ENCODE measurements around the gene DDX42. TPM values are rescaled to one million over a fixed set of nuclear protein-coding genes. Genes with fewer than 3 reads are reported as not detected.
"Not testable (repeated sequence)": the region's sequence is repeated elsewhere in the genome, so short reads cannot be mapped to it uniquely, and the experiment has no call there.

Gene DDX42
- total RNA-seq, 4 donors from 2014 or later: 106 to 154 (median 123) TPM

DNA sequence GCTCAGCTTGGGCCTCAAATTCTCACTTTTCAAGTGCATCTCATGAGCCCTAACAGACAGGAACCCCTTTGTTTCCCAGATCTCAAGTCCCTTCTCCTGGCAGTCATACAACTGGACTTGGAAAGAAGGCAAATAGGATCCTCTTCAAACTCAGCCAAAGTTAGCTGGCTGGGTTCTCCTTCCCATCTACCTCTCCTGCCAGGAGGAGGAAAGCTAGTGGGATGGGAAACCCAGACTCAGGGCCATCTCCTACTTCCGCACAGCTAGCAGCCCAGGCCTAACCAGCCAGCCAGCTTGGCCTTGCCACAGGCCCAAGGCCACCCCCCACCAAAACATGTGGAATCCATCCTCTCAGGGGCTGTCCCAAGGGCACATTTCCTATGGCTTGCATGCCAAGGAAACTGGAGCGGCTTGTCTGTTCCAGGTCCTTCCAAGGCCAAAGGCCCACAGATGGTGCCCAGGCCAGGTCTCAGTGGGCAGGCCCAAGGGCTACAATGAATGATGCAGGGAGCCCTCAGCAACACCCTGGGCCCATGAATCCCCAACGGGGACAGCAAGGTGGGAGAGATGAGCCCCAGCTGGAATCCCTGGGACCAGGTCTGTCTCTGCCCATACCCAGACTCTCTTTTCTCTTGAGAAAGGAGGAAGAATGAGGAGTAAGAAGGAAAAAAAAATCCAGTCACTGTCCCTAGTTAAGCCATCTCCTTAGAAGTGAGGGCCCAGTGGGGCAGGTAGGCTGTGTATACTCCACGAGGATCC lies 66.8 kb downstream of the DDX42 start:
- Histone ChIP-seq H3K36me3 (peaks cover 0 to 16% (median 4%) of the 10 kb centered on the region in 3 donors), H3K9me3 (no peaks in the 10 kb centered on the region), H3K4me1 (peaks cover 8 to 63% (median 46%) of the 10 kb centered on the region in 4 donors), H3K4me3 (peak overlapping the region; percentile 78 to 95 (median 88)), H3K27ac (peak overlapping the region; percentile 89 to 98 (median 94)), H3K27me3 (no peaks in the 10 kb centered on the region)
- peak in 1 of 2 donors; percentile 63 for DNase-seq (ENCODE audit: low spot score in 2 of 2)
- 43 to 61% methylated on average over 4 of the region's 4 CpGs for WGBS, 2 donors
- TF ChIP-seq POLR2A (IDR thresholded peaks at IDR 0.05): peak in 1 of 2 donors; percentile 15
- TF ChIP-seq, protein P1, sequence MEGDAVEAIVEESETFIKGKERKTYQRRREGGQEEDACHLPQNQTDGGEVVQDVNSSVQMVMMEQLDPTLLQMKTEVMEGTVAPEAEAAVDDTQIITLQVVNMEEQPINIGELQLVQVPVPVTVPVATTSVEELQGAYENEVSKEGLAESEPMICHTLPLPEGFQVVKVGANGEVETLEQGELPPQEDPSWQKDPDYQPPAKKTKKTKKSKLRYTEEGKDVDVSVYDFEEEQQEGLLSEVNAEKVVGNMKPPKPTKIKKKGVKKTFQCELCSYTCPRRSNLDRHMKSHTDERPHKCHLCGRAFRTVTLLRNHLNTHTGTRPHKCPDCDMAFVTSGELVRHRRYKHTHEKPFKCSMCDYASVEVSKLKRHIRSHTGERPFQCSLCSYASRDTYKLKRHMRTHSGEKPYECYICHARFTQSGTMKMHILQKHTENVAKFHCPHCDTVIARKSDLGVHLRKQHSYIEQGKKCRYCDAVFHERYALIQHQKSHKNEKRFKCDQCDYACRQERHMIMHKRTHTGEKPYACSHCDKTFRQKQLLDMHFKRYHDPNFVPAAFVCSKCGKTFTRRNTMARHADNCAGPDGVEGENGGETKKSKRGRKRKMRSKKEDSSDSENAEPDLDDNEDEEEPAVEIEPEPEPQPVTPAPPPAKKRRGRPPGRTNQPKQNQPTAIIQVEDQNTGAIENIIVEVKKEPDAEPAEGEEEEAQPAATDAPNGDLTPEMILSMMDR (IDR thresholded peaks at IDR 0.05): no peak
- TF ChIP-seq EP300 (IDR thresholded peaks at IDR 0.05): peak in 1 of 2 donors; percentile 32

DNA sequence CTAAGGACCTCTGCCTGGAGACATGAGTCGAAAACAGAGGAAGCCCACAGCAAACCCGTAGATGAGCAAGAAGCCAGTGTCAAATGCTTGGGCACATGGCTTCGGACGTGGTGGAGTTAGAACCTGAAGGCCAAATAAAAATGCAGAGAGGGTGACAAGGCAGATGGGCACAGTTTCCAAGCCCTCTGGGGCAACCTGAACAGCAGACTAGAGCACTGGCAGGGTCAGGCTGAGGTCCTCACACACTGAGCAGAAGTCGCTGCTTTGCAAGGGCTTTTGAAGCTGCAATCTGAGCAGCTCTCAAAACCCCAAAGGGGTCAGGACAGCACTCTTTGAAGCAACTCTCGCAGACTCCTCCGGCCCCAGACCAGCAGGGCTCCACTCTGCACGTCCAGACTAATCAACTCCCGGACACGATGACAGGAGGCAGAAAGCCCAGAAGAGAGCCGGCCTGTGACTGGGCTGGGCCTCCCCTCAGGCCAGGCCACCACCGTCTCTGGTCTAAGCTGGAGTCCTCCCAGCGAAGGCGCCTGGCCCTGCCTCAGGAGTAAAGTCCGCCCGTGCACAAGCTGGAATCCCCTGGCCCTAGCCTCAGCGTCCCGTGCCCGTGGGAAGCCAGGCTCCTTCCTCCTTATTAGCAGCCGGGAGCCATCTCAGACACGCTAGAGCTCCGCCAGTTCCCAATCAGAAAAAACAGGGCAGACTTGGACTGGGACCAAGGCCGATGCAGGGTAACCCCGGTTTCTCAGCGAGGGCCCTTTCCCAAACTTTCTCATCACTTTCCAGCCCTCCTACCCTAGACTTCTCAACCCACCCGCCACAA lies 67.6 kb downstream of the DDX42 start:
- peaks cover 8 to 62% (median 46%) of the 10 kb centered on the region in 4 donors for H3K4me1 ChIP-seq

DNA sequence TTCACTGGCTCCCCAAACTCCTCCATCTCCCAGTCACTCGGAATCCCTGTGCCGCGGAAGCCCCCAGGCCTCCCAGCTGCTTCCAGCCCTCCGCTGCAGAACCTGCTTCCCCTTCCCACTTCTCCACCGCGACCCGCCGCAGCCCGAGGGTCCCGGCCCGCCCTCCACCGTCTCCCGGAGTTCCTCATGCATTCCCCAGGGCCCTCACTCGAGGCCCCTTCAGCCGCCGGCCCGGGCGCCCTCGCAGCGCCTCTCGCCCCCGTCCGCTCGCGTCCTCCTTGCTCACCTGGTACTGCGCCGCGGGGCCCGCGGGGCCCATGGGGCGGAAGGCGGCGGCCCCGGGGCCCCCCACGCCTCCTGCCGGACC lies 68.2 kb downstream of the DDX42 start:
- Histone ChIP-seq H3K4me3 (peak overlapping the region; percentile 78 to 95 (median 88)), H3K36me3 (peaks cover 0 to 4% (median 0%) of the 10 kb centered on the region in 3 donors), H3K9me3 (no peaks in the 10 kb centered on the region), H3K27me3 (no peaks in the 10 kb centered on the region), H3K27ac (peak overlapping the region; percentile 89 to 98 (median 94)), H3K4me1 (peaks cover 8 to 56% (median 45%) of the 10 kb centered on the region in 4 donors)
- 0 to 1% methylated on average over 26 to 34 of the region's 36 CpGs for WGBS, 2 donors
- DNase-seq (ENCODE audit: low spot score in 2 of 2): no peak
- TF ChIP-seq EP300 (IDR thresholded peaks at IDR 0.05) (no peak), POLR2A (IDR thresholded peaks at IDR 0.05) (no peak)
- TF ChIP-seq, protein P1 (IDR thresholded peaks at IDR 0.05): no peak

More for the DNA sequence above, 67.6 kb downstream of the DDX42 start:
- TF ChIP-seq, protein P1 (IDR thresholded peaks at IDR 0.05): no peak
- TF ChIP-seq EP300 (IDR thresholded peaks at IDR 0.05) (no peak), POLR2A (IDR thresholded peaks at IDR 0.05) (no peak)
- DNase-seq (ENCODE audit: low spot score in 2 of 2): peak in 1 of 2 donors; percentile 54
- 2 to 5% methylated on average over 19 to 20 of the region's 26 CpGs for WGBS, 2 donors
- H3K27me3 ChIP-seq: no peaks in the 10 kb centered on the region
- peak overlapping the region; percentile 78 to 95 (median 88) for H3K4me3 ChIP-seq
- H3K9me3 ChIP-seq: no peaks in the 10 kb centered on the region
- peak overlapping the region; percentile 89 to 98 (median 94) for H3K27ac ChIP-seq
- H3K36me3 ChIP-seq: peaks cover 0 to 10% (median 0%) of the 10 kb centered on the region in 3 donors

DNA sequence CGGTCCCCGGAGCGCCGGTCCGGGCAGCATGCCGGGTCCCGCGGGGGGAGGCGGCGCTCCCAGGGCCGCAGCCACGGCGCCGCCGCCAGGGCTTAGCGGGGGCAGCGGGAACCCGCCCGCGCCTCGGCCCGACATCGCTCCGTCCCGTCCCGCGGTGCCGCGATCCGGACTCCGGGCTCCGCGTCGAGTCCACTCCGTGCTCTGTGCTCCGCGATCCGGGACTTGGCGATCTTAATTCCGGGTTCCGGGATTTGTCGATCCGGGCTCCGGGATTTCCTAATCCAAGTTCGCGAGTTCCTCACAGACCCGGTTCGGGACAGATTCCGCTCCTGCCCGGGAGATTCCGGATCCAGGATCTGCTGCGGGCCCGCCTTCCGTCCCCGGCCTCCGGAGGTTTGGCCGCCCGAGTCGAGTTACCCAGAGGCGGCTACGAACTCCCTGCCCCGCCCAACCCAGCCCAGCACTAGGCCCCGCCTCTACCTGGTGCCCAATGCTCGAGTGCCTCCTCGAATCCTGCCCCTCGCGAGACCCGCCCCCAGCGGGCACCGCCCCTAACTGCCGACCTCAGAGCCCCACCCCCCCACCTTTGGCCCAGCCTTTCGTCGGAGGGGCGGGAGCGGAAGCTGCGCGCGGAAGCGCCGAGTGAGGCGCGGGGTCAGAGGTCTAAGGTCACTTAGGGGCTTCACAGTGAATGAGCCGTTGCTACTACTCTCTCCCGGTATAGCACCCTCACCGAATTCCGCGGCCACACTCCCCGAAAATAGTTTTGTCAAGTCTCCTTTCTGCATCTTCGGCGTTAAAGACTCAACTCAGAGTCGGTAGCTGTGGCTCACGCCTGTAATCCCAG lies 68.8 kb downstream of the DDX42 start, which contains the start of gene SMARCD2:
TSS of gene SMARCD2 (minus strand) at position 146 of the 847 bp plus-strand sequence. CDS start at position 135, 11 bp downstream.
- Histone ChIP-seq H3K27me3 (no peaks in the 10 kb centered on the region), H3K27ac (peak within 1 kb of the TSS; percentile 89 to 98 (median 94)), H3K9me3 (no peaks in the 10 kb centered on the region), H3K4me1 (peaks cover 6 to 50% (median 39%) of the 10 kb centered on the region in 4 donors), H3K36me3 (no peaks in the 10 kb centered on the region), H3K4me3 (peak within 1 kb of the TSS; percentile 78 to 95 (median 88))
- peak; percentile 98 for DNase-seq (ENCODE audit: low spot score in 2 of 2)
- WGBS, 2 donors: 1% methylated on average over 30 to 84 of the region's 92 CpGs
- TF ChIP-seq EP300 (IDR thresholded peaks at IDR 0.05): peak; percentile 79 to 87
- TF ChIP-seq, protein P1 (IDR thresholded peaks at IDR 0.05): peak in 2 of 5 experiments; percentile 71 to 93
- TF ChIP-seq POLR2A (IDR thresholded peaks at IDR 0.05): peak; percentile 68 to 100

DNA sequence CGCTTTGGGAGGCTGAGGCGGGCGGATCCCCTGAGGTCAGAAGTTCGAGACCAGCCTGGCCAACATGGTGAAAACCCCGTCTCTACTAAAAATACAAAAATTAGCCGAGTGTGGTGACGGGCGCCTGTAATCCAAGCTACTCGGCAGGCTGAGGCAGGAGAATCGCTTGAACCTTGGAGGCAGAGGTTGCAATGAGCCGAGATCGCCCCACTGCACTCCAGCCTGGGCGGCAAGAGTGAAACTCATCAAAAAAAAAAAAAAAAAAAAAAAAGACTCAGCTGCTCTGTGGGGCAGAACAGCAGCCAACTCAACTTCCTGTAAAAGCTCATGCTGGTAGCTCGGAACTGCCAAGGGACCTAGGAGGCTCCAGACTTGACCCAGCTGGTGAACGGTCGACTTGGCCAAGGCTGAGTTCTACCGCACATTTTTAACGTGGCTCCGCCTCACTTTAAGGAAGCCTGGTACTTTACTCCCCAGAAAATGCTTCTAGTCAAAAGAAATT lies 69.5 kb downstream of the DDX42 start:
- WGBS, 2 donors: 8 to 9% methylated on average over 17 to 19 of the region's 19 CpGs
- peak in 1 of 2 donors; percentile 38 for DNase-seq (ENCODE audit: low spot score in 2 of 2)
- not testable (repeated sequence) for H3K27me3 ChIP-seq, H3K9me3 ChIP-seq, H3K36me3 ChIP-seq
- Histone ChIP-seq H3K4me1 (peaks cover 0 to 46% (median 33%) of the 10 kb centered on the region in 4 donors), H3K27ac (peak overlapping the region; percentile 89 to 98 (median 94)), H3K4me3 (peak overlapping the region; percentile 64 to 95 (median 82))
